ENCODE data around the gene EDEM3.

The EDEM3 gene

GRCh38 chr1:184677344-184677743 lies 77.3 kb downstream of the EDEM3 start:
- ChIA-PET POLR2A (no interaction called here), CTCF (no interaction called here)
- no peak for DNase-seq (ENCODE audit: extremely low spot score)
- TF ChIP-seq HDGF (IDR thresholded peaks at IDR 0.05; ENCODE audit: borderline replicate concordance), result no peak
- no peak for TF ChIP-seq BHLHE40 (IDR thresholded peaks at IDR 0.05; ENCODE audit: borderline replicate concordance)
- no peak for TF ChIP-seq PKNOX1 (IDR thresholded peaks at IDR 0.05)
- TF ChIP-seq FOXM1 (IDR thresholded peaks at IDR 0.05; ENCODE audit: borderline replicate concordance), result no peak
- TF ChIP-seq L3MBTL2 (conservative IDR thresholded peaks at IDR 0.05), result no peak
- TF ChIP-seq CTBP1 (IDR thresholded peaks at IDR 0.05; ENCODE audit: borderline replicate concordance), result no peak
- no peak for TF ChIP-seq ARNT (IDR thresholded peaks at IDR 0.05)
- no peak for TF ChIP-seq SUZ12 (IDR thresholded peaks at IDR 0.05)
- no peak for TF ChIP-seq TARDBP (IDR thresholded peaks at IDR 0.05)
- TF ChIP-seq ZNF384 (IDR thresholded peaks at IDR 0.05), result no peak
- no peak for TF ChIP-seq NFRKB (IDR thresholded peaks at IDR 0.05)
- TF ChIP-seq SP1 (IDR thresholded peaks at IDR 0.05), result no peak

GRCh38 chr1:184673305-184673704 lies 81.4 kb downstream of the EDEM3 start:
- POLR2A ChIA-PET, result no interaction called here

GRCh38 chr1:184672013-184672726 lies 82.5 kb downstream of the EDEM3 start:
- no peak for DNase-seq (ENCODE audit: extremely low spot score)
- POLR2A ChIA-PET, result no interaction called here
- CTCF ChIA-PET, result interaction anchor here (1.1 kb wide), 1 partner anchor 8 kb away, joined by 5 read pairs; no protein-coding TSS in a partner anchor
- TF ChIP-seq FOXM1 (IDR thresholded peaks at IDR 0.05; ENCODE audit: borderline replicate concordance) (no peak), FOXK2 (IDR thresholded peaks at IDR 0.05) (no peak), HDGF (IDR thresholded peaks at IDR 0.05; ENCODE audit: borderline replicate concordance) (no peak), LEF1 (IDR thresholded peaks at IDR 0.05; ENCODE audit: borderline replicate concordance) (no peak), SP1 (IDR thresholded peaks at IDR 0.05) (no peak)

More at GRCh38 chr1:184673305-184673704, 81.4 kb downstream of the EDEM3 start:
- TF ChIP-seq L3MBTL2 (conservative IDR thresholded peaks at IDR 0.05), result no peak
- CTCF ChIA-PET, result interaction anchor here (1.5 kb wide), 1 partner anchor 10 kb away, joined by 4 read pairs; no protein-coding TSS in a partner anchor
- DNase-seq (ENCODE audit: extremely low spot score), result no peak

GRCh38 chr1:184669391-184669790 lies 85.3 kb downstream of the EDEM3 start:
- CTCF ChIA-PET, result no interaction called here
- POLR2A ChIA-PET, result interaction anchor here (1.0 kb wide), 1 partner anchor 8 kb away, joined by 3 read pairs; no protein-coding TSS in a partner anchor
- DNase-seq (ENCODE audit: extremely low spot score), result no peak
- TF ChIP-seq BHLHE40 (IDR thresholded peaks at IDR 0.05; ENCODE audit: borderline replicate concordance) (no peak), SUZ12 (IDR thresholded peaks at IDR 0.05) (no peak), CTBP1 (IDR thresholded peaks at IDR 0.05; ENCODE audit: borderline replicate concordance) (no peak), NFRKB (IDR thresholded peaks at IDR 0.05) (no peak), PKNOX1 (IDR thresholded peaks at IDR 0.05) (no peak), ELF4 (IDR thresholded peaks at IDR 0.05) (no peak), SP1 (IDR thresholded peaks at IDR 0.05) (no peak), FOXA1 (IDR thresholded peaks at IDR 0.05) (no peak), L3MBTL2 (conservative IDR thresholded peaks at IDR 0.05) (no peak), HDGF (IDR thresholded peaks at IDR 0.05; ENCODE audit: borderline replicate concordance) (no peak), FOXM1 (IDR thresholded peaks at IDR 0.05; ENCODE audit: borderline replicate concordance) (no peak), LEF1 (IDR thresholded peaks at IDR 0.05; ENCODE audit: borderline replicate concordance) (no peak), ARNT (IDR thresholded peaks at IDR 0.05) (no peak), TARDBP (IDR thresholded peaks at IDR 0.05) (no peak), ZNF384 (IDR thresholded peaks at IDR 0.05) (no peak), FOXK2 (IDR thresholded peaks at IDR 0.05) (no peak)

- ChIA-PET POLR2A (no interaction called here), CTCF (no interaction called here)
- DNase-seq (ENCODE audit: extremely low spot score), result no peak
- TF ChIP-seq BHLHE40 (IDR thresholded peaks at IDR 0.05; ENCODE audit: borderline replicate concordance) (no peak), FOXA1 (IDR thresholded peaks at IDR 0.05) (no peak), NFRKB (IDR thresholded peaks at IDR 0.05) (no peak), CTBP1 (IDR thresholded peaks at IDR 0.05; ENCODE audit: borderline replicate concordance) (no peak), L3MBTL2 (conservative IDR thresholded peaks at IDR 0.05) (no peak), ARNT (IDR thresholded peaks at IDR 0.05) (no peak), FOXK2 (IDR thresholded peaks at IDR 0.05) (no peak), FOXM1 (IDR thresholded peaks at IDR 0.05; ENCODE audit: borderline replicate concordance) (no peak), SP1 (IDR thresholded peaks at IDR 0.05) (no peak), LEF1 (IDR thresholded peaks at IDR 0.05; ENCODE audit: borderline replicate concordance) (no peak), ELF4 (IDR thresholded peaks at IDR 0.05) (no peak), SUZ12 (IDR thresholded peaks at IDR 0.05) (no peak)
These were observed 89.3 kb downstream of the EDEM3 start for GRCh38 chr1:184665360-184665759.

- ChIA-PET CTCF (interaction anchor here (0.7 to 1.8 kb wide), 12 partner anchors 27 to 452 kb away, joined by 3 to 31 read pairs (median 4); partner anchors contain the start of gene C1orf21), POLR2A (no interaction called here)
- DNase-seq (ENCODE audit: extremely low spot score), result no peak
- TF ChIP-seq L3MBTL2 (conservative IDR thresholded peaks at IDR 0.05) (no peak), BHLHE40 (IDR thresholded peaks at IDR 0.05; ENCODE audit: borderline replicate concordance) (no peak), NFRKB (IDR thresholded peaks at IDR 0.05) (no peak), ZNF384 (IDR thresholded peaks at IDR 0.05) (no peak), ELF4 (IDR thresholded peaks at IDR 0.05) (no peak), ARNT (IDR thresholded peaks at IDR 0.05) (no peak), SP1 (IDR thresholded peaks at IDR 0.05) (no peak), PKNOX1 (IDR thresholded peaks at IDR 0.05) (no peak), CTBP1 (IDR thresholded peaks at IDR 0.05; ENCODE audit: borderline replicate concordance) (no peak), FOXK2 (IDR thresholded peaks at IDR 0.05) (no peak), SUZ12 (IDR thresholded peaks at IDR 0.05) (no peak), HDGF (IDR thresholded peaks at IDR 0.05; ENCODE audit: borderline replicate concordance) (no peak), FOXM1 (IDR thresholded peaks at IDR 0.05; ENCODE audit: borderline replicate concordance) (no peak), TARDBP (IDR thresholded peaks at IDR 0.05) (no peak), FOXA1 (IDR thresholded peaks at IDR 0.05) (no peak), LEF1 (IDR thresholded peaks at IDR 0.05; ENCODE audit: borderline replicate concordance) (no peak)
These were observed 90.0 kb downstream of the EDEM3 start for GRCh38 chr1:184664661-184665060.
